ENCODE measurements around the gene LRP11. TPM values are rescaled to one million over a fixed set of nuclear protein-coding genes. Genes with fewer than 3 reads are reported as not detected.
"Not testable (repeated sequence)": the region's sequence is repeated elsewhere in the genome, so short reads cannot be mapped to it uniquely, and the experiment has no call there.

The LRP11 gene, protein sequence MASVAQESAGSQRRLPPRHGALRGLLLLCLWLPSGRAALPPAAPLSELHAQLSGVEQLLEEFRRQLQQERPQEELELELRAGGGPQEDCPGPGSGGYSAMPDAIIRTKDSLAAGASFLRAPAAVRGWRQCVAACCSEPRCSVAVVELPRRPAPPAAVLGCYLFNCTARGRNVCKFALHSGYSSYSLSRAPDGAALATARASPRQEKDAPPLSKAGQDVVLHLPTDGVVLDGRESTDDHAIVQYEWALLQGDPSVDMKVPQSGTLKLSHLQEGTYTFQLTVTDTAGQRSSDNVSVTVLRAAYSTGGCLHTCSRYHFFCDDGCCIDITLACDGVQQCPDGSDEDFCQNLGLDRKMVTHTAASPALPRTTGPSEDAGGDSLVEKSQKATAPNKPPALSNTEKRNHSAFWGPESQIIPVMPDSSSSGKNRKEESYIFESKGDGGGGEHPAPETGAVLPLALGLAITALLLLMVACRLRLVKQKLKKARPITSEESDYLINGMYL
- total RNA-seq (2014; rRNA removed; shearing (Covaris generic)): 32.4 and 32.8 TPM in 2 replicates

- Histone ChIP-seq H3K27me3 (no peaks in the 10 kb centered on the region), H3K36me3 (no peaks in the 10 kb centered on the region), H3K9me3 (replicated peaks) (no peaks in the 10 kb centered on the region), H3K27ac (peak within 1 kb of the TSS; percentile 58; the same call in 1 of the 2 replicates), H3K4me1 (no peaks in the 10 kb centered on the region; the same call in 1 of the 2 replicates), H3K4me3 (peak within 1 kb of the TSS; percentile 69)
- DNase-seq: peak; percentile 94
Measured at GRCh38 chr6:149863698-149864577, at the start of gene LRP11. LRP11 (minus strand) TSS chr6:149864359; CDS start chr6:149864020, 339 bp downstream.

GRCh38 chr6:149913540-149914240 lies 49.5 kb upstream of the LRP11 start:
- Histone ChIP-seq H3K36me3 (no peaks in the 10 kb centered on the region), H3K27ac (no peak overlapping the region), H3K27me3 (peaks cover 11% of the 10 kb centered on the region), H3K9me3 (replicated peaks) (no peaks in the 10 kb centered on the region), H3K4me3 (no peak overlapping the region), H3K4me1 (no peaks in the 10 kb centered on the region)
- no peak for DNase-seq

- peaks cover 11% of the 10 kb centered on the region for H3K27me3 ChIP-seq
- H3K36me3 ChIP-seq: no peaks in the 10 kb centered on the region
- H3K27ac ChIP-seq: no peak overlapping the region
- no peaks in the 10 kb centered on the region for H3K4me1 ChIP-seq
- no peak for DNase-seq
- H3K9me3 ChIP-seq (replicated peaks): no peaks in the 10 kb centered on the region; the same call in 1 of the 2 replicates
- H3K4me3 ChIP-seq: no peak overlapping the region
Measured at GRCh38 chr6:149913085-149913484, 48.9 kb upstream of the LRP11 start.

DNA sequence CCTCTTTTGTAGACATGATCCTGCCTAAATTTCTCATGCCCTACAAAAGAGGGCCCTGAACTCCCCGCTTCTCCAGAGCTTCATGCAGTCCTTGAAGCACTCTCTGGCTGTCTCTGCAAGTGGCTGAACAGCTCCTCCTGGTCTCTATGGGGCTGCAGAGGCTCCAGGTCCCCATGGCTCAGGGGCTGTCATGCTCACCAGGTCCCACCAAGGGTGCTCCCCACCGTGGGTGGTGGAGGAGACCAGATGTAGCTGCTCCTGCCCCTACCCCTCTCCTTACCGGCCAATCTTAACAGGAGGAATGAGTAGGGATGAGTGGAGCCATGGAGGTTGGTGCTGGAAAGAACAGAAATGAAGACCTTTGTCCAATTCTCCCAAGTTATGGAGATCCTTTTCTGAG lies 48.5 kb upstream of the LRP11 start:
- H3K27ac ChIP-seq; H3K9me3 ChIP-seq (replicated peaks); H3K4me3 ChIP-seq; DNase-seq; H3K36me3 ChIP-seq; H3K4me1 ChIP-seq: not testable (repeated sequence)
- H3K27me3 ChIP-seq: peaks cover 11% of the 10 kb centered on the region

DNA sequence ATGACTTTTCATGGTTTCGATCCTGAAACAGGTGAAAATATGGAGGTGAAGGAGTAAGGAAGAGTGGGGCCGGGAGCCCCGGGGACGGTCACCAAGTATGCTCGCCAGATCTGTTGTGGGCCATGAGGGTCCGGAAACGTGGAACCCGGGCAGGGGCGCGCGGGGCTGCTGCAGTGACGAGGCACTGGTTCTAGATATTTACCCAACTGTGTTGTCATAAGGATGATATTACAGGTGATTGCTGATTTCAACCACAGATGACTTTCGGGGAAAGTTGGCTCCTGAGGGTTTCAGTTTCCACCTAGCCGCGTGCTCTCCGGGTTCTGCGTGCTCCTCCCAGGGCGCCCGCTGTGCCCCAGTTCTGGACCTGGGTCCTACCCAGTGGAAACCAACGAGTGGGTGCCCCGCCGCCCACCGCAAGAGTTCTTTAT lies 46.6 kb upstream of the LRP11 start:
- no peaks in the 10 kb centered on the region; the same call in 1 of the 2 replicates for H3K9me3 ChIP-seq (replicated peaks)
- no peak overlapping the region for H3K27ac ChIP-seq
- peaks cover 6% of the 10 kb centered on the region for H3K27me3 ChIP-seq
- H3K4me1 ChIP-seq: no peaks in the 10 kb centered on the region
- no peak overlapping the region for H3K4me3 ChIP-seq
- DNase-seq: no peak
- no peaks in the 10 kb centered on the region for H3K36me3 ChIP-seq

- H3K4me3 ChIP-seq: no peak overlapping the region
- no peaks in the 10 kb centered on the region; the same call in 1 of the 2 replicates for H3K9me3 ChIP-seq (replicated peaks)
- no peak overlapping the region for H3K27ac ChIP-seq
- no peaks in the 10 kb centered on the region for H3K4me1 ChIP-seq
- H3K27me3 ChIP-seq: peaks cover 6% of the 10 kb centered on the region
- no peak for DNase-seq
- no peaks in the 10 kb centered on the region for H3K36me3 ChIP-seq
Measured at GRCh38 chr6:149909701-149910470, 45.7 kb upstream of the LRP11 start.

GRCh38 chr6:149908480-149908879 lies 44.3 kb upstream of the LRP11 start:
- not testable (repeated sequence) for H3K27ac ChIP-seq; H3K36me3 ChIP-seq; DNase-seq; H3K9me3 ChIP-seq (replicated peaks); H3K4me1 ChIP-seq; H3K4me3 ChIP-seq
- H3K27me3 ChIP-seq: peaks cover 14% of the 10 kb centered on the region; the same call in 1 of the 2 replicates

GRCh38 chr6:149907317-149907716 lies 43.2 kb upstream of the LRP11 start:
- Histone ChIP-seq H3K27ac (no peak overlapping the region), H3K9me3 (replicated peaks) (no peaks in the 10 kb centered on the region; the same call in 1 of the 2 replicates), H3K36me3 (no peaks in the 10 kb centered on the region), H3K27me3 (peaks cover 23% of the 10 kb centered on the region), H3K4me1 (no peaks in the 10 kb centered on the region), H3K4me3 (no peak overlapping the region)
- no peak for DNase-seq

- no peak for DNase-seq
- Histone ChIP-seq H3K27ac (no peak overlapping the region), H3K4me3 (no peak overlapping the region), H3K27me3 (peaks cover 21% of the 10 kb centered on the region), H3K9me3 (replicated peaks) (no peaks in the 10 kb centered on the region; the same call in 1 of the 2 replicates), H3K36me3 (no peaks in the 10 kb centered on the region), H3K4me1 (no peaks in the 10 kb centered on the region)
Measured at GRCh38 chr6:149906405-149906804, 42.2 kb upstream of the LRP11 start.

DNA sequence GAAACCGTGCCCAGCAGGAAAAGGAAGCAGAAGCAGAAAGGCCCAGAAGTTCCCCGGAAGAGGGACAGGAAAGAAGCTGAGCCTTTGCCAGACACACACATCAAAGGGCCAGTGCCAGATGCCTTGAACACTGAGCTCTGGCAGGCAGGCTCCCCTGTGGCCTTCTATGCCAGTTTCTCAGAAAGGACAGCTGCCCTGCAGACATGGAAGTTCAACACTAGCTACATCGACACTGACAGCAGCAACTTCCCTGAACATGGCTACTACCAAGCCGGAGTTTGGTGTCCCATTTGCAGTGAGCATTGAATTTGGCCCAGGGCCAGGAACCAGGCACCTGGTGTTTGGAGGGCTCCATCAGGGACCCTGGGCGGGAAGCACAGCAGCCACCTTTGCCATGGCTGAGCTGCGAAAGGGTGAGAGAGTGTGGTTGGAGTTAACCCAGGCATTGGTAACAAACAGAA lies 41.8 kb upstream of the LRP11 start:
- H3K4me1 ChIP-seq: no peaks in the 10 kb centered on the region
- no peaks in the 10 kb centered on the region for H3K36me3 ChIP-seq
- H3K9me3 ChIP-seq (replicated peaks): no peaks in the 10 kb centered on the region; the same call in 1 of the 2 replicates
- no peak overlapping the region for H3K27ac ChIP-seq
- H3K27me3 ChIP-seq: peaks cover 25% of the 10 kb centered on the region
- no peak for DNase-seq
- H3K4me3 ChIP-seq: no peak overlapping the region

- no peak overlapping the region for H3K27ac ChIP-seq
- H3K4me1 ChIP-seq: no peaks in the 10 kb centered on the region
- H3K9me3 ChIP-seq (replicated peaks): no peaks in the 10 kb centered on the region; the same call in 1 of the 2 replicates
- no peaks in the 10 kb centered on the region for H3K36me3 ChIP-seq
- H3K4me3 ChIP-seq: no peak overlapping the region
- DNase-seq: no peak
- H3K27me3 ChIP-seq: peaks cover 25% of the 10 kb centered on the region
Measured at GRCh38 chr6:149905371-149905910, 41.3 kb upstream of the LRP11 start.

- DNase-seq: no peak
- Histone ChIP-seq H3K27ac (no peak overlapping the region), H3K4me3 (no peak overlapping the region), H3K9me3 (replicated peaks) (no peaks in the 10 kb centered on the region; the same call in 1 of the 2 replicates), H3K27me3 (peaks cover 25% of the 10 kb centered on the region), H3K4me1 (no peaks in the 10 kb centered on the region), H3K36me3 (no peaks in the 10 kb centered on the region)
Measured at GRCh38 chr6:149904661-149905370, 40.7 kb upstream of the LRP11 start.
